ENCODE results near the gene RHCE.
"Not testable (repeated sequence)": the region's sequence is repeated elsewhere in the genome, so short reads cannot be mapped to it uniquely, and the experiment has no call there.

Gene RHCE

DNA sequence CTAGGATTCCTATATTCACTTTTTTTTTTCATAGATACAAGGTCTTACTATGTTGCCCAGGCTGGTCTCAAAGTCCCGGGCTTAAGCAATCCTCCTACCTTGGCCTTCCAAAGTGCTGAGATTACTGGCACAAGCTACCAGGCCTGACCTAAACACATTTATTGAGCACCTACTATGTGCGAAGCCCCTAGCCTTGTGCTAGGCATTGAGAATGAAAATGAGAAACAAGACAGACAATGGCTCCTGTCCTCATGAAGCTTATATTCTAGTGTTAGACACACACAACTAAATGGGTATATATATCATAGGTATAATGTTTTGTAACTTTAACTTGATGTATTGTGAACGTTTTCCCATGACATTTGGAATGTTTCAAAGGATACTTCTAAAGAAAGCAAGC is 71.0 kb downstream of the RHCE start:
- no peak for DNase-seq (ENCODE audit: low read depth, low spot score)

DNA sequence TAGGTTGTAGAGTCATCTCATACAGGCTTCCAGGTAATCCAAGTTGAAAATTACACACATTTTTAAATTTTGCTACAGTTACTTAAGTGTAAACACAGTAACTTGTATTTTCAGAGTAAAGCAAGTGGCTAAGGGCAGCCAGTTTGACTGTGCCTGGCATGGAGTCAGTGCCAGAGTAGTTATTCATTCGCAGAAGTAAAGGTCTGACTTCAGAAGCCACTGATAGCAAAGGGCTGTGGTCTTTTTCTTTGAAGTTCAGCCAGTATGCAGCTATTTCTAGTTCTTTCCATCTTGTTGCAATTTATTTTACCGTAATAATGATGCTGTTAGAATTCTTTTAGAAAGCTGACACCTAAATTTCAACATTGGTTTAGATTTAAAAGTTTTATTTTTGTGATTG is 73.1 kb downstream of the RHCE start:
- DNase-seq (ENCODE audit: low read depth, low spot score) = no peak

DNA sequence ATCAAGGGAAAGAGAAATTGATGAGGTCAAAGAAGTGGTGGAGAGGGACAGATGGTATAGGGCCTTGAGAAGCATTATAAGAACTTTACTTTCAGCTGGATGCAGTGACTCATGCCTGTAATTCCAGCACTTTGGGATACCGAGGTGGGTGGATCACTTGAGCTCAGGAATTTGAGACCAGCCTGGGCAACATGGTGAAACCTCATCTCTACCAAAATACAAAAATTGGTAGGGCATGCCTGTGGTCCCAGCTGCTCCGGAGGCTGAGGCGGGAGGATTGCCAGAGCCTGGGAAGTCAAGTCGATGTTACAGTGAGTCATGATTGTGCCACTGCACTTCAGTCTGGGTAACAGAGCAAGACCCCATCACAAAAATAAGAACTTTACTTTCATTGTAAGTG is 76.8 kb downstream of the RHCE start:
- no peak for DNase-seq (ENCODE audit: low read depth, low spot score)

DNA sequence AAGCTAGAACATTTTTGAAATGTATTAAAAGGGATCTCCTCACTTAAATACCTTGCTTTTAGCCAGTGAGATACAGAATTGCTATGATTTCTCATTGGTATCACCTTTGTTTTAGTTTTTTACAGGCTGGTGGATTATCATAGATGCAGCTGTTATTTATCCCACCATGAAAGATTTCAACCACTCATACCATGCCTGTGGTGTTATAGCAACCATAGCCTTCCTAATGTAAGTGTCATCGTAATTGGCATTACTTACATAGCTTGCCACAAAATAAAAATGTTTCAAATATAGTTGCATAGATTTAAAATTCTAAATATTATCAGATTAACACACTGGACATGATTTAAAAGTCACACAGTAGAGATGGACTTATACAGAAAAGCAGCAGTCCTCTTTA is 77.8 kb downstream of the RHCE start:
- DNase-seq (ENCODE audit: low read depth, low spot score) = no peak

DNA sequence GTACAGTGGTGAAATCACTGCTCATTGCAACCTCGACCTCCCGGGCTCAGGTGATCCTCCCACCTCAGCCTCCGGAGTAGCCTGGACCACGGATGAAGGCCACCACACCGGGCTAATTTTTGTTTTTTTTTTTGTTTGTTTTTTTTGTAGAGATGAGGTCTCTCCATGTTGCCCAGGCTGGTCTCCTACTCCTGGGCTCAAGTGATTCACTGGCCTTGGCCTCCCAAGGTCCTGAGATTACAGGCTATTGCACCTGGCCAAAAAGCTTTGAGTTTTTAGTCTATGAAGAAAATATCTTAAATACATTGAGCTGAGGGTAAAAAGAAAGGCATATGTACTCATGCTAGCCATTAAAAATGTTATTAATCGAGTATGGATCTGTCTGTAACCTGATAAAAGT is 78.9 kb downstream of the RHCE start:
- no peak for DNase-seq (ENCODE audit: low read depth, low spot score)

DNA sequence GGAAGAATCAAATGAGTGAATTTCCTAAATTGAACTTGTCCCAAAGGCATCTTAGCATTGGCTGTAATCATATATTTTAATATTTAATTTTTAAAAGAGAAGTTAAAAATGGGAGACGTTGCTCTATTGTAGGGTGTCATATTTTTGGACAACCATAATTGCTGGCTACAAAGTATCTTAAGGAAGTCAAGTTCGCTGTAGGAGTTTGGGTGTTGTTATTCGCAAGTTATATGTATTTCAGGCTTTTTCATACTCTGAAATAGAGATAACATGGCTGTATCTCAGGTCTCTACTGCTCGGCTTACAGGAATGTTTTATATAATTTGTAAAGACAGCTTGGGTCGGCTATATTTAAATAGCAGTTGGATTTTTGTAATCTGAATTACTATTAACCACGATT is 81.6 kb downstream of the RHCE start:
- DNase-seq (ENCODE audit: low read depth, low spot score) = no peak

DNA sequence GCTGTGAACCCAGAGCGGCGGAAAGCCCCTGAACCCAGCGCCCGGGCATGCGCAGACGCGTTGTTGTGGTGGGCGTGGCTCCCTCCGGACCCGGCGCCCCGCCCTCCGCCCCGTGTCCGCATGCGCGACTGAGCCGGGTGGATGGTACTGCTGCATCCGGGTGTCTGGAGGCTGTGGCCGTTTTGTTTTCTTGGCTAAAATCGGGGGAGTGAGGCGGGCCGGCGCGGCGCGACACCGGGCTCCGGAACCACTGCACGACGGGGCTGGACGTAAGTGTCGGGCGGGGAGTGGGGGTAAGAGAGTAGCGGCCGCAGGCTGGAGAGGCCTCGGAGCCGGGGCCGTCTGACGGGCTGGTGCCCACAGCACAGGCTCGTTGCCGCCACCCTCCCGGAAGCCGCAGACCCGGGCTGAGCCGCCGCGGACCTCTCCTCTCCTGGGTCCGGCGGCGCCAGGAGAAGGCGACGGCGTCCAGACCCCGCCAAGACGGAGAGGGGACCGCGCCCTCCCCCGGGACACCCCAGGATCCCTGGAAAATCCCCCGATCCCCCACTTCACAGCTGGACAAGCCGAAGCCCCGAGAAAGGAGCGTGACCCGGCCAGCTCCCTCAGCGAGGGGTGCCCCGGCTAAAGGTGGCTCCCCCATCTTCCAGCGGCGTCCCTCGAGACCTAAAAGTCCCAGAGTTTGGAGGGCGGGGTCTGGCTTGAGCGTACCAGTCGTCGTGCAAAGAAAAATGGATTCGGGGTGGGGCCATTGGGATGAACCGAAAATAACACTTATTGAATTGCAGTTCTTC is 82.2 kb downstream of the RHCE start, which contains the start of gene TMEM50A:
Gene TMEM50A (plus strand): TSS at position 147 of the 794 bp plus-strand sequence. CDS start 2,153 bp downstream, outside the sequence.
- peak; percentile 84 for DNase-seq (ENCODE audit: low read depth, low spot score)

DNA sequence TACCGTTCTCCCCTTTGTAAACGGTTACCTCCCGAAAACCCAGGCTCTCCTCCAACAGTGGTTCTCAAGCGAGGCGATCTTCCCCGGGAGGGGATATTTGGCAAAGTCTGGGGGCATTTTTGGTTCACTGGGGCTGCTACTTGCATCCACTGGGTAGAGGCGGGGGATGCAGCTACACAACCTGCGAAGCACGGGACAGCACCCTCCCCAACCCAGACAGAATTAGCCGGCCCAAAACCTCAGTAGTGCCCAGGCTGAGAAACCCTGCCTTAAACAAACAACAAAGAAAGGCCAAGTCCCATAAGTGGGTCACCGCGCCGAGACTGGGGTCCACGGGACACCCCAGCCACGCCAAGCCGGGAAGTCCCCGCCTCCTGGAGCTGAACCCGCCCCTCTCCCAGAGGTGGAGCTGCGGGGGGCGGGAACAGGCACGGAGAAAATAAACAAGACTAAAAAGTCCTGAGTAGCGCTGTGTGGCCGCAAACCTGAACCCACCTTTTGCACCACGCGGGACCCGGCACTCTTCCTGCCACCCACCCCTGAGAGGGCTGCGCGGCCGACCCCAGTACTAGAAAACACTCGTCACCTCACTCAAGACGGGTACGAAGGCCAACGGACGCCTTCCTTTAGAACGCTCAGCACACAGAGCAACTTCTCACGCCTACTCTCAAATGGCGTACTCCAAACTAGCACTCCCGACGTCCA is 83.0 kb downstream of the RHCE start:
- not testable (repeated sequence) for DNase-seq (ENCODE audit: low read depth, low spot score)

DNA sequence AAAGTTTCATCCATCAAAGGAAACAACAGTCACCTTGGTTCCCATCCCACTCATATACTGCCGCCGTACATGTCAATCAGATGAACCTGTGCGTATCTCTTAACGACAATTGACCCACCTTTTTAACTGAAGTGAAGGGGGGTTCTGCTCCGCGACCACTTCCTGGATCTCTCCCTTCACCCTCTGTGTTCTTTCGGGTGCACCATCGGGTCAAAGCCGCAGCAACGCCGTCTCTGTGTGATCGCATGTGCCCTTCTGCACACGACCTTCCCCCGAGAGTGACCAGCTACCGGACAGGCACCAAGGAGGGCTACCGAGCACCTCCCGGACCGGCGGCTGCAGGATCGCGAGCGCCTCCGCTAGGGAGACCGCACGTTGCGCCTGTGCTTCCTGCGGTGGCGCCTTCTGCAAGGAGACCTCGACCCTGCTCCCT is 83.7 kb downstream of the RHCE start:
- not testable (repeated sequence) for DNase-seq (ENCODE audit: low read depth, low spot score)

DNA sequence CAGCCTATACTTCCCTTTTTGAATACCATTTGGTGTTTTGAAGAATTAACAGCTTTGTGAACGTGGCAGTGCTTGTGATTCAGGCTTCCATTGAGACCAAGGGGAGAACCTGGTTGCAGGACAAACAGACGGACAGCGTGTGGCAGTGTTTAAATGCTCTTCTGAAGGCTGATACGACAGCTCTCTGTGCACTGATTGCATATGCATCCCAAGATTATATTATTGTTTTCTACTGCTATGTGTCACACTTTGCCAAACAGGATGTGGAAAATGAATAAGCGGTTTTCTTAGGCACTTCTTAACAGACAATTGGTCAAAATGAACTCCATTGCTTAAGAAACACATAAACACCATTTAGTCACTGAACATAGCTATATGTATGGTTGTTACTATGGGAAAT is 90.7 kb downstream of the RHCE start:
- not testable (repeated sequence) for DNase-seq (ENCODE audit: low read depth, low spot score)

DNA sequence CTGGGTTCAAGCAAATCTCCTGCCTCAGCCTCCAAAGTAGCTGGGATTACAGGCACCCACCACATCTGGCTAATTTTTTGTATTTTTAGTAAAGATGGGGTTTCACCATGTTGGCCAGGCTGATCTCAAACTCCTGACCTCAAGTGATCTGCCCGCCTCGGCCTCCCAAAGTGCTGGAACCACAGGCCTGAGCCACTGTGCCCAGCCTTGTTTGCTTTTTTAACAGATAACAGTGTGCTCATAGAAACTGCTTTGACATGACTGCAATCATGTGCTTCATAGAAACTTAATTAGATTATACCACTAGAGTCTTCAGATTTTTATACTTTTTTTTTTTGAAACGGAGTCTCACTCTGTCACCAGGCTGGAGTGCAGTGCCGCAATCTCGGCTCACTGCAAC is 91.3 kb downstream of the RHCE start:
- DNase-seq (ENCODE audit: low read depth, low spot score) = not testable (repeated sequence)

DNA sequence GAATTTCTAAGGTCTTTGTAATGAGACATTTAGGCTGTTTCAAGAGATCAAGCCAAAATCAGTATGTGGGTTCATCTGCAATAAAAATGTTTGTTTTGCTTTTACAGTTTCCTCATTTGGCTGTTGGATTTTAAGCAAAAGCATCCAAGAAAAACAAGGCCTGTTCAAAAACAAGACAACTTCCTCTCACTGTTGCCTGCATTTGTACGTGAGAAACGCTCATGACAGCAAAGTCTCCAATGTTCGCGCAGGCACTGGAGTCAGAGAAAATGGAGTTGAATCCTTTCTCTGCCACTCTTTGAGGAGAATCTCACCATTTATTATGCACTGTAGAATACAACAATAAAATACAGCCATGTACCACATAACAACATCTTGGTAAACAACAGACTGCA is 91.8 kb downstream of the RHCE start:
- DNase-seq (ENCODE audit: low read depth, low spot score) = not testable (repeated sequence)

DNA sequence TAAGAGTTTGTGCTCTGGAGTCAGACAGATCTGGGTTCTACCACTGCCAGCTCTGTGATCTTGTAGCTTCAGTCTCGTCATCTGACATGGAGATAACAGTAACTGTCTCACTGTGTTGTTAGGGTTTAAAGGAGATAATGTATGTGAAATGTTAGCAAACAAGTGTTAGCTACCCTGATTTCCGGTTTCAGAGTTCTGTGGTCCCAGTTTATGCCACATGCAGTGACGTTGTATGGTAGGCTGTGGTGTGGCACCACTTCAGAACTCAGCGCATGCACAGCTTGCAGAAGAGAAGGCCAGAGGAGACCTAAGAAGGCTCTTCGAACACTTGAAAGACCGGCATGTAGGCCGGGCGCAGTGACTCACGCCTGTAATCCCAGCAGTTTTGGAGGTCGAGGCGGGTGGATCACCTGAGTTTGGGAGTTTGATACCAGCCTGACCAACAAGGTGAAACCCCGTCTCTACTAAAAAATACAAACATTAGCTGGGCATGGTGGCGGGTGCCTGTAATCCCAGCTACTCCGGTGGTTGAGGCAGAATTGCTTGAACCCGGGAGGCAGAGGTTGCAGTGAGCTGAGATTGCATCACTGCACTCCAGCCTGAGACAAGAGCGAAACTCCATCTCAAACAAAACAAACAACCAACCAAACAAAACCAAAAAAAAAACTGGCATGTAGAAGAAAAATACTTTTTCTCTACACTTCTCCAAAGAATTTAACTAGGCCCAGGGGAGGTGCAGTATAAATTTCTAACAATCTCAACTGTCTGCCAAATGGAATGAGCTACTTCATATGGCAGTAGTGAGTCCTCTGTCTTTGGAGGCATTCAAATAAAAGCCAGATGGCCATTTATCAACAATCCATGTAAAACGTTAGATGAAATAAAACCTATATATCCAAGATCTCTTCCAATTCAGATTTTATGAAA is 92.5 kb downstream of the RHCE start:
- not testable (repeated sequence) for DNase-seq (ENCODE audit: low read depth, low spot score)

DNA sequence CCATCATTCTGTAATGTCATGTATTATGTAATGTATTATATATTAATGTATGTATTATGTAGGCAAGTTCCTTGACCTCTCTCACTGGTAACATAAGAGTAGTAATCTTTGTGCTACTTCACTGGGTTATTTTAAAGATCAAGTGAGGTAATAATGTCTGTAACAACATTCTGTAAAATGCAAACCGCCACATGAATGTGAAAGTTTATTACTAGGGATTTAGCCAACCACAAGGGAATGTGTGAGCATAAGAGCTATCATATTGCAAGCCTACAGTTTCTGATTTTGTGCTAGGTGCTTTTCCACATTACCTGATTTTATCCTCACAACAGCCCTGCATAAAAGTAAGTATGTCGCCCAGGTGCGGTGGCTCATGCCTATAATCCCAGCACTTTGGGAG is 96.2 kb downstream of the RHCE start:
- not testable (repeated sequence) for DNase-seq (ENCODE audit: low read depth, low spot score)

DNA sequence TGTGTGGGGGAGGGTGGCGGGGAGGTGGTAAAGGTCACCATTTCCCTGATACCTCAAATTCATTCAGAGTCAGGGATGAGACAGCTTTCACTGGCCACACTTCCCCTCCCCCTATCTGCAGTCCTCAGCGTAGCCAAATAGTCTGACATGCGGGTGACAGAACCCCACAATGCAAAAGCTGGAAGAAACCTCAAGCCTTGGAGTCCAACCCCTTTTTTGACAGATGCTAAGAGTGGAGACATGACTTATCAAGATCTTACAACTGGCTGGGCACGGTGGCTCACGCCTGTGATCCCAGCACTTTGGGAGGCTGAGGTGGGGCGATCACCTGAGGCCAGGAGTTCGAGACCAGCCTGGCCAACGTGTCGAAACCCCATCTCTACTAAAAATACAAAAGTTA is 98.5 kb downstream of the RHCE start:
- not testable (repeated sequence) for DNase-seq (ENCODE audit: low read depth, low spot score)

DNA sequence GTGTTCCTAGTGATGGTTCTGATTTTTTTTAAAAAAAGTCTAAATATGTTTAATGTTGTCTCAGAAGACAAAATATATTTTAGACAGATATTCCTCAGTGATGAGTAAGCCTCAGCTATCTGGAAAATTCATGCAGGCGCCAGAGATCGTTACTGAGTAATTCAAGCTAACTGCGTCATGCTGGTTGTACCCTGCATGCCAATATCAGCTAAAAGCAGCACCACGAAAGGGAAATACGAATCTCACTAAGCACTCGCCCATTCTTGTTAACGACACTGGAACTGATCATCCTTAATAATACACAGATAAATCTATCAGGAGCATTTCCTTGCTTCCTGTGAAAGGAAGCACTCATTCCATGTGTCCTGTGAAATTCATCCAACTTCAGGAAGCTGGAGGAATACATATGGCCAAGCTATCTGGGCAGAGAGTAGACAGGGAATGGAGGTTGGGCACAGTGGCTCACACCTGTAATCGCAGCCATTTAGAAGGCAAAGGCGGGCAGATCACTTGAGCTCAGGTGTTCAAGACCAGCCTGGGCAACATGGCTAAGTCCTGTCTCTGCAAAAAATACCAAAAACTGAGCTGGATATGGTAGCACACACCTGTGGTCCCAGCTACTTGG is 100.2 kb downstream of the RHCE start:
- DNase-seq (ENCODE audit: low read depth, low spot score) = not testable (repeated sequence)

DNA sequence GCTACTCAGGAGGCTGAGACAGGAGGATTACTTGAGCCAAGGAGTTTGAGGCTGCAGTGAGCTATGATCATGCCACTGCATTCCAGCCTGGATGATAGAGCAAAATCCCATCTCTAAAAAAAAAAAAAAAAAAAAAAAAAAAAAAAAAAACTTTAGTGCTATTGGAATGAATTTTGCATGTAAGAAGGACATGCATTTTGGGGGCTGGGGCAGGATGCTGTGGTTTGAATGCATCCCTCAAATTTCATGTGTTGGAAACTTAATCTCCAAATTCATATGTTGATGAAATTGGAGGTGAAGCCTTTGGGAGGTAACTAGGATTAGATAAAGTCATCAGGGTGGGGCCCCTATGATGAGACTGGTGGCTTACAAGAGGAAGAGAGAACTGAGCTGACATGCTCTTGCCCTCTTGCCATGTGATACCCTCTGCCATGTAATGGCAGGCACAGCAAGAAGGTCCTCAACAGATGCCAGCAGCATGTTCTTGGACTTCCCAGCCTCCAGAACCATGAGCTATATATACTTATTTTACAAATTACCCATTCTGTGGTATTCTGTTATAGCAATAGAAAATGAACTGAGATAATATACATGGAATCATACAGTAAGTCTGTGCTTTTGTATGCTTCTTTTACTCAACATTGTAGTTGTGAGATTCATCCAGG is 107.7 kb downstream of the RHCE start:
- not testable (repeated sequence) for DNase-seq (ENCODE audit: low read depth, low spot score)

Measured in activated CD4-positive, CD25-positive, alpha-beta regulatory T cell treated with anti-CD3 and anti-CD28 coated beads, Interleukin-2, amount 50 U/mL, for 16 hours (primary cell).